Embryonic facial prominence (tissue), 1 donor: ENCODE data around the gene ZSCAN26.
"Not testable (repeated sequence)": the region's sequence is repeated elsewhere in the genome, so short reads cannot be mapped to it uniquely, and the experiment has no call there.

Experiments
- DNase-seq: peaks from one replicate; pipeline ENCODE4 v3.0.0-alpha.2; 2016; ENCODE audit errors: extremely low spot score

The ZSCAN26 gene

DNA sequence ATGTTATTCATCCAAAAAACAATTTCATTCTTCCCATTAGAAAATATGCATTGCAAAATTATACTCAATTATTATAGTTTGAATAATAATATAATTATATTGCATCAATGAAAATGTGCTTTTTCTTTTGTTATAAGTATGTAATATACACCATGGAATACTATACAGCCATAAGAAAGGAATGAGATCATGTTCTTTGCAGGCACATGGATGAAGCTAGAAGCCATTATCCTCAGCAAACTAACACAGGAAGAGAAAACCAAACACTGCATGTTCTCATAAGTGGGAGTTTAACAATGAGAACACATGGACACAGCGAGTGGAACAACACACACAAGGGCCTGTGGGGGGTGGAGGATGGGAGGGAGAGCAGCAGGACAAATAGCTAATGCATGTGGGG, 9.9 kb upstream of the ZSCAN26 start:
- no peak for DNase-seq

DNA sequence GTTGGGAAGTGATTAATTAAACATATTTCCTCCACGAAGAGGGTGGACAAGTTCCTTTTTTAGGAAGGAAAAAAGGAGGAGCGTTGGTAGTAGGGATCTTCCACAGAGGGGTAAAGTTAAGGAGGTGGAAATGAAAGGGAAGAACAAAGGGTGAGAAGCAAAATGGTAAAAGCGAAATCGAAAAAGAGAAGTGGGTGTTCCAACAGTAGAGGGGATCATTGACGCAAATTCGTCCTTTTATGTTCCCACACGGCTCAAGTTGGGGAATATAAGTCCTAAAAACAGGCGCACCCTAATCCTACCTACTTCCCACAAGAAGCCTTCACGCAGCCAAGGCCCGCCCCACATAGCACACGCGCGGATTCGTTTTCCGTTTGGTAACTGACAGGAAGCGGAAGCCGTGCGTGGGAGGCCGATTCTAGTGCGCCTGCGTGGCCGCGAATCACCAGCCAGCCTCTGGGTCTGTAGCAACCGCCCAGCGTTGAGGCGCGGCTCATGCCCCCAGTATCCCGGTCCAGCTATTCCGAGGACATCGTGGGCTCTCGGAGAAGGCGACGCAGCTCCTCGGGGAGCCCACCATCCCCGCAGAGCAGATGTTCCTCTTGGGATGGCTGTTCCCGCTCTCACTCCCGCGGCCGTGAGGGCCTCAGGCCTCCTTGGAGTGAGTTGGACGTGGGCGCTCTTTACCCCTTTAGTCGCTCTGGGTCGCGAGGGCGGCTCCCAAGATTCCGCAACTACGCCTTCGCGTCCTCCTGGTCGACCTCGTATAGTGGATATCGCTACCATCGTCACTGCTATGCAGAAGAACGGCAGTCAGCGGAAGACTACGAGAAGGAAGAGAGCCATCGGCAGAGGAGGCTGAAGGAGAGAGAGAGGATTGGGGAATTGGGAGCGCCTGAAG, 7.8 kb upstream of the ZSCAN26 start, which contains the start of gene NKAPL:
Gene NKAPL, plus strand, starts transcription at position 421 of the 901 bp plus-strand sequence. Its CDS starts 75 bp downstream, at position 496.
- DNase-seq: no peak

GRCh38 chr6:28263922-28264321, 3.0 kb upstream of the ZSCAN26 start:
- DNase-seq: no peak

DNA sequence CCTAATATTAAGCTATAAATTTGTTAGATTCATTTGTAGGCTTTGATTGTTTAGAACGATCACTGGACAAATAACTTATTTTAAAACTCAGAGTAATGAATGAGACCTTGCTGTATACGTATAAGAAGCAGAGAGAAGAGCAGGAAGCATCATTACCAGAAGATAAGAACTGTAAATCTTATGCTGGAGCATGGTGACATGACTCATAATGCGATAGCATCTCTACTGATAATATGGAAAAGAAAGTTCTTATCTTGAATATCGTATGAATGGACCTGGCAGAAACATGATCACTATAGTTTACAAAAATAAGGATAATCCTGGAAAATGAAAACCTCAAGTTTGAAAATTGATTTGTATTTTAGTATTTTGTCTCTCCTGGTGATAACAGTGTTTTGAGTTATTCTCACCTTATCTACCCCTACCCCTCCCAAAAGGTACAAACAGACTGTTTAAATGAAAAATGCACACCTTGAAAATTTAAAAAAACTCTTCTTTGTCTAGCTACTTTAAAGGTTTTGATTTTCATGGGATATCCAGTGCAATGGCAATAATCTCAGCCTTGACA, 2.0 kb upstream of the ZSCAN26 start:
- DNase-seq: no peak

DNA sequence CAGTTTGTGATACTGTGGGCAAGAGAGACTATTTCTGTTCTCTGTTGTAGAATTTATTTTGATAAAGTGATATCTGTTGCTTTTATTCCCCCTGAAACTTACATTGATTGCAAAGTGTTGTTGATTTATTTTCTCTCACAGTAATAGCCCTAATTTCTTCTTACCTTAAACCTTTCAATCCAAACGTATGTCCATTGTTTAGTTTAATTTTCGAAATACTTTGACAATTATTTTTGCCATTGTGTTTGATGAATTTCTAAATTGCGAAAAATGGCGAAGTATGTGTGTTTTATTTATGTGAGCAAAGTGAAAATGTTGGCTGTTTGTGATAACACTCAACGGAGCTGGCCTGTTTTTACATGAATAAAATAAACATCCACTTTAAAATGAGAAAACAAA, 381 bp upstream of the ZSCAN26 start:
- DNase-seq: no peak

- DNase-seq: no peak
Observed at GRCh38 chr6:28267695-28268059, 734 bp downstream of the ZSCAN26 start.

GRCh38 chr6:28269492-28269891, 2.5 kb downstream of the ZSCAN26 start:
- no peak for DNase-seq

DNA sequence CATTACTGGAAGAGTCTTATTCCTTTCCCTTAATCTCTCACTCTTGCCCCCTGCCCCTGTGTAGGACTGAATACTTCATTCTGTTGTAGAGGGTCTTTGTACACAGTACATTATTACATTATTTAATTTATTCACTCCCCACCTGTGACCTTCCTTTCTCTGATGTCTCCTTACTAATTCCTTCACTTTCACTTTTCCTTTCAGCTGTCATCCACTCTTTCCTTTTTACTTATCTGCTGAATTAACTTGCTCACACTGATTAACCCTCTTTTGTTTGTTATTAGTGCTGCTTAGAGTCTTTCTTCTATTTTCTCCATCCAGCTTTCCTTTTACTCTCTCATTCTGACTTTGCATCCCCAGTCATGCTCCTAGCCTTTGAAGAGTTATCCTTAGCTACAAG, 7.9 kb downstream of the ZSCAN26 start:
- DNase-seq: no peak

DNA sequence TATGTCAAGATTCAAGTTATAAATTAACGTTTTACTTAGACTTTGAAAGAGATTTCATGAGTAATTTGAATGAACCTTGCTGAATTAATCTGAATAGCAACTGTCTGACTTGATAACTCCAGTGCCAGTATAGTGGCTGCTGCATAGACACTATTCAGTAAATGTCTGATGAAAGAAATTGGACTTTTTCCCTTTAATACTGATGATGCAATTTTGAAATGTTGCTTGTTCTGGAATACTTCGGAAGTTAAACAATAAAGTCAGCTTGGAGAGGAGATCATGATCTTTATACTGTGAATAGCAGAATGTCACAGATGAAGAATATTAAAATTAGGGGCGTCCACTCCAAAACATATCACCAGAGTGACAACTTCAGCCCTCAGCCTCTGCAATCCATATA, 10.8 kb downstream of the ZSCAN26 start:
- DNase-seq: no peak

- DNase-seq: no peak
Observed at GRCh38 chr6:28280595-28281287, 13.8 kb downstream of the ZSCAN26 start.

DNA sequence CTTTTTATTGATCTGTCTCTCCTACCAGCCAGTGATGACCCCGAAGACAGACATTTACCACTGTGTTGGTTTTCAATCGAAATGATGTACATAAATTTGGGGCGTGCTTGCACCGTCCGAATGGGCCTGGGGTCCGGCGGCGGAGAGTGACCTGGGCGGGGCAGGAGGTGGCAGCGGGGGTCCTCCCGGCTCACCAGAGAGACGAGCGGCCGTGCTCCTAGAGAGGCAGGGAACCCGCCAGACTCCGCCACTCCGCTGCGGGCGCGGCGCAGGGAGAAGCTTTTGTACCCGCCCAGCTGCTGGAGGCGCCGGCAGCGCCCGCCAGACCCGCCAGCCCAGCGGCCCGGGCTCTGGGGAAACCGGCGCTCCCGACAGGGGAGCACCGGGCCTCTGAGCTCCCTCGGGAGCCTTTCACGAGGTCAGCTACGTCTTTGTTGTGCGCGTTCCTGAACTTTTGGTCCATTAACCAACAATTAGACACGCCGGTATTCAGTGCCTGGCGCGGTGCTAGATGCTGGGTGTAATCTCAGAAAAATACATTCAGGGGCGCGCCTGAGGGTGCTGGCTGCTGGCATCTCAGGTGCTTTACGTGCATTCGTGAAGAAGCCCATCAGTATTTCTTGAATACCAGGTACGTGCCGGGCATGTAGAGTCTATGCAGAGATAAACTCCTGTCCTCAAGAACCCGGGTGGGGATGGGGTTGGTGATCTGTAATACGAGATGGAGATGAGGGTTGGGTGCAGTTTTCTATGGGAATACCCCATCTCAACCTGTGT, 14.5 kb downstream of the ZSCAN26 start, which contains the start of gene PGBD1:
Gene PGBD1, plus strand, starts transcription at position 285 of the 777 bp plus-strand sequence. CDS start 2,242 bp downstream, outside the sequence.
- peak; percentile 36 for DNase-seq

GRCh38 chr6:28282926-28283325, 16.0 kb downstream of the ZSCAN26 start:
- DNase-seq: no peak

- no peak for DNase-seq
Observed at GRCh38 chr6:28291573-28291972, 24.6 kb downstream of the ZSCAN26 start.

GRCh38 chr6:28295326-28295725, 28.4 kb downstream of the ZSCAN26 start:
- DNase-seq: no peak

DNA sequence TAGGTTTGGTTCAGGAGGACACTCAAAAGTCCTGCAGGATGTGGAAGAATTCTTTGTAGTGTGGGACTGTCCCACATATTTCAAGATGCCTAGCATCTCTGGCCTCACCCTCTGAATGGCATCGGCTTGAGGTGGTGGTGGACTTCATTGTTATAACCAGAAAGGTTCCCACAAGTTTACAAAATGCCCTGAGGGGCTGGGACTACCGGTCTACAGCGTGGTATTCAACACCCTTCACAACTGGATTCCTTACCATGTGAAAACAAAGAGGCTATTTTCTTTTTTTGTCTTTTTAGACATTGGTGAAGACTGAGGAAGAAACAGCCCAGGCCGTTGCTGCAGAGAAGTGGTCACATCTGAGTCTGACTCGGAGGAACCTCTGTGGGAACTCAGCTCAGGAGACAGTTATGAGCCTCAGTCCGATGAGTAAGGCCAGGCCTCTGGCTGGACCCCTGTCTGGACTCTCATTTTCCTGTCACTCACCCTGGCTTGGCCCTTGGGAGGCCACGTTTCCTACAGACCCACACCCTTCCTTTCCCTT, 29.6 kb downstream of the ZSCAN26 start:
- DNase-seq: no peak

- DNase-seq: no peak
Observed at GRCh38 chr6:28303570-28303969, 36.6 kb downstream of the ZSCAN26 start.

GRCh38 chr6:28306363-28306762, 39.4 kb downstream of the ZSCAN26 start:
- DNase-seq: not testable (repeated sequence)

DNA sequence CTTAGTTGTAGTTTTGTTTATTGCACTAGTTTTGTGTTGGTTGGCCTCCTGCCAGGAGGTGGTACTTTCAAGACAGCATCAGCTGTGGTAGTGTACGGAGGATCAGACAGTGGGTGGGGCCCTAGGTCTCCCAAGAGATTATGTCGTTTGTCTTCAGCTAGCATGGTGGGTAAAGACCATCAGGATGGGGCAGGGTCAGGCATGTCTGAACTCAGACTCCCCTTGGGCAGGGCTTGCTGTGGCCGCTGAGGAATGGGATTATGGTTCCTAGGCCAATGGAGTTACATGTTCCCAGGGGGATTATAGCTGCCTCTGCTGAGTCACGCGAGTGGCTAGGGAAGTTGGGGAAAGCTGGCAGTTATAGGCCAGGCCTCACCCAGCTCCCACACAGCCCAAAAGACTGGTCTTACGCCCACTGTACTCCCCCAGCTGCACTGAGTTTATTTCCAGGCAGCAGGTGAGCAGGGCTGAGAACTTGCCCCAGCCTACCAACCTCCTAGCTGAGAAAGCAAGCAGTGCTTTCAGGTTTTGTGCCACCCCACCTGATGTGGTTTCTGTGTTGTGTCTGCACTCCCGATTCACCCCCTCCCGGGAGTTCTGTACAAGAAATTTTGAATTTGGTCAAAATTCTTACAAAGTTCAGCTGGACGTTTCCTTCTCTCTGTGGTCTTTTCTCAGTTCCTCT, 44.3 kb downstream of the ZSCAN26 start:
- DNase-seq: no peak

DNA sequence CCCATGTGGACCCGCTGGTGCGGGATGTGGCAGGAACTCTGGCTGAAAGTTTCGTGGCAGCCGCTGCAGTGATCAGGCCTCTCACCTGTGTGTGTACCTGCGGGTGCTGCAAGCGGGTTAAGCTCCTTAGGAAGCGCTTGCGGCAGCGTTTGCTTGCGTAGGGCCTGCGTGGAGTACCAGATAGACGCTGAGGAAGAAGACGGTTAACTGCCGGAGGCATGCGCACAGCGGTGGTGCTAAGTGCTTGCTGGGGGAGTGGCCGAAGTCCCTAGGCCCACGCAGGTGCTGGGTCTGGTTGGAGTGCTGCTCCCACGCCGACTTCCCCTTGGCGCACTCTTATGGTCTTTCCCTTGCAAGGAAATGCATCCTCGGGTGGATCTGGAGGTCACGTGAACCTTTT, 46.0 kb downstream of the ZSCAN26 start:
- DNase-seq: no peak

DNA sequence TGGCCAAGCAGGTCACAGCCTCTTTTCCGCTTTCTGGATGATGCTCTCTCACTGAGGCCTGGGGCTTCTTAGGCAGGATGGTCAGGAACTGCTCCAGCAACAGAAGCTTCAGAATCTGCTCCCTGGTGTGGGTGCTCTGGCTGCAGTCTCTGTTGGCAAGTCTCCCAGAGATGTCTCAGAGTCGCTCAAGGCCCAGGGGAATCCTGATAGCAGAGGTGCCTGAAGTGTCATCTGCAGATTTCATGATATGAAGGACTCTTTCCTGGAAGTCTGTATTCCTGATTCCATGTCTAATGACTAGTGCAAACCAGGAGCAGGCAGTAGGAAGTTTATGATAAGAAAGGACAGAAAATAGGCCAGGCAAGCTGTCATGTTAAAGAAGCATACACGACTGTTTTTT, 48.7 kb downstream of the ZSCAN26 start:
- no peak for DNase-seq

- DNase-seq: not testable (repeated sequence)
Observed at GRCh38 chr6:28317866-28318265, 50.9 kb downstream of the ZSCAN26 start.
